Midbrain (tissue), 1 donor: ENCODE results near the gene PLOD2.

Experiments
- DNase-seq: peaks from one replicate; lab custom pipeline; 2025; lab: John Stamatoyannopoulos, UW

PLOD2 gene

GRCh38 chr3:146040630-146041029, 120.4 kb downstream of the PLOD2 start:
- DNase-seq: no peak

- DNase-seq: no peak
Observed at GRCh38 chr3:146037697-146038096, 123.3 kb downstream of the PLOD2 start.

- DNase-seq: no peak
Observed at GRCh38 chr3:146036281-146036680, 124.7 kb downstream of the PLOD2 start.

GRCh38 chr3:146035366-146035765, 125.6 kb downstream of the PLOD2 start:
- no peak for DNase-seq

GRCh38 chr3:146033950-146034349, 127.0 kb downstream of the PLOD2 start:
- no peak for DNase-seq

GRCh38 chr3:146026547-146026946, 134.4 kb downstream of the PLOD2 start:
- DNase-seq: no peak

GRCh38 chr3:146024260-146024659, 136.7 kb downstream of the PLOD2 start:
- no peak for DNase-seq

GRCh38 chr3:146020969-146021368, 140.0 kb downstream of the PLOD2 start:
- DNase-seq: no peak

GRCh38 chr3:146019508-146019907, 141.5 kb downstream of the PLOD2 start:
- DNase-seq: no peak
